Neural crest cell (in vitro differentiated cells): ENCODE results near the gene INS. TPM values are rescaled to one million over a fixed set of nuclear protein-coding genes. Genes with fewer than 3 reads are reported as not detected.
"Not testable (repeated sequence)": the region's sequence is repeated elsewhere in the genome, so short reads cannot be mapped to it uniquely, and the experiment has no call there.

Experiments used
- DNase-seq: peaks from one replicate; pipeline ENCODE4 v3.0.0; 2021; ENCODE audit warnings: low read depth, mixed read lengths, low spot score
- H3K27ac Mint-ChIP-seq: one replicate; pipeline ENCODE4 v1.8.0; 2021; ENCODE audit warnings: mild to moderate bottlenecking, mixed read lengths; ENCODE audit not compliant: unreplicated experiment
- H3K27me3 Mint-ChIP-seq: 2 replicates; pipeline ENCODE4 v1.8.0; 2021; ENCODE audit warnings: low read depth, mild to moderate bottlenecking, mixed read lengths
- H3K36me3 Mint-ChIP-seq: 2 replicates; pipeline ENCODE4 v1.8.0; 2021; ENCODE audit warnings: low read depth, mild to moderate bottlenecking, mixed read lengths
- H3K4me1 Mint-ChIP-seq: 2 replicates; pipeline ENCODE4 v1.8.0; 2021; ENCODE audit warnings: mixed read lengths
- H3K4me3 Mint-ChIP-seq: one replicate; pipeline ENCODE4 v1.8.0; 2021; ENCODE audit warnings: mild to moderate bottlenecking, mixed read lengths
- H3K9me3 Mint-ChIP-seq: 2 replicates; pipeline ENCODE4 v1.8.0; 2021; ENCODE audit warnings: mixed read lengths
- CTCF ChIP-seq: fragments of 200-600 bp; sonication (generic); conservative IDR thresholded peaks from 2 replicates; pipeline ENCODE4 v1.5.0; 2021; ENCODE audit warnings: antibody characterized with exemption, mild to moderate bottlenecking
- total RNA-seq: library from RNA; stranded (reverse); gene quantifications from 2 replicates; pipeline ENCODE4 v1.2.1, GENCODE V29; 2021

Gene INS
- total RNA-seq, 1 donor from 2014 or later, result not detected

GRCh38 chr11:2196970-2197770 lies 36.2 kb upstream of the INS start:
- TF ChIP-seq CTCF, result peak; percentile 88
- H3K27ac Mint-ChIP-seq, result no peak overlapping the region

GRCh38 chr11:2195756-2196088 lies 34.7 kb upstream of the INS start:
- H3K36me3 Mint-ChIP-seq, result no peaks in the 10 kb centered on the region
- no peak overlapping the region for H3K4me3 Mint-ChIP-seq
- DNase-seq, result no peak
- H3K9me3 Mint-ChIP-seq, result no peaks in the 10 kb centered on the region
- H3K27ac Mint-ChIP-seq, result no peak overlapping the region
- H3K27me3 Mint-ChIP-seq, result peaks cover 15% of the 10 kb centered on the region
- no peak for TF ChIP-seq CTCF
- H3K4me1 Mint-ChIP-seq, result peaks cover 16% of the 10 kb centered on the region

More at GRCh38 chr11:2196970-2197770, 36.2 kb upstream of the INS start:
- H3K4me3 Mint-ChIP-seq, result no peak overlapping the region
- peaks cover 12% of the 10 kb centered on the region for H3K27me3 Mint-ChIP-seq
- H3K36me3 Mint-ChIP-seq, result no peaks in the 10 kb centered on the region
- DNase-seq, result peak; percentile 78
- peaks cover 3% of the 10 kb centered on the region for H3K9me3 Mint-ChIP-seq
- H3K4me1 Mint-ChIP-seq, result peaks cover 10% of the 10 kb centered on the region

- H3K4me1 Mint-ChIP-seq, result peaks cover 21% of the 10 kb centered on the region
- H3K4me3 Mint-ChIP-seq, result no peak overlapping the region
- no peaks in the 10 kb centered on the region for H3K36me3 Mint-ChIP-seq
- no peaks in the 10 kb centered on the region for H3K9me3 Mint-ChIP-seq
- DNase-seq, result peak; percentile 86
- H3K27me3 Mint-ChIP-seq, result peaks cover 19% of the 10 kb centered on the region
- H3K27ac Mint-ChIP-seq, result no peak overlapping the region
- peak; percentile 94 for TF ChIP-seq CTCF
These were observed 34.1 kb upstream of the INS start for GRCh38 chr11:2194877-2195755.

GRCh38 chr11:2193888-2194595 lies 33.0 kb upstream of the INS start:
- not testable (repeated sequence) for H3K27ac Mint-ChIP-seq, H3K9me3 Mint-ChIP-seq
- peaks cover 22% of the 10 kb centered on the region for H3K27me3 Mint-ChIP-seq

GRCh38 chr11:2193099-2193887 lies 32.3 kb upstream of the INS start:
- no peak for TF ChIP-seq CTCF
- H3K36me3 Mint-ChIP-seq, result no peaks in the 10 kb centered on the region
- H3K9me3 Mint-ChIP-seq, result no peaks in the 10 kb centered on the region
- peaks cover 25% of the 10 kb centered on the region for H3K4me1 Mint-ChIP-seq
- DNase-seq, result no peak
- no peak overlapping the region for H3K4me3 Mint-ChIP-seq
- H3K27ac Mint-ChIP-seq, result no peak overlapping the region
- H3K27me3 Mint-ChIP-seq, result peaks cover 22% of the 10 kb centered on the region

More at GRCh38 chr11:2193888-2194595, 33.0 kb upstream of the INS start:
- not testable (repeated sequence) for H3K4me3 Mint-ChIP-seq, DNase-seq, H3K36me3 Mint-ChIP-seq
- peaks cover 25% of the 10 kb centered on the region for H3K4me1 Mint-ChIP-seq
